Neural progenitor cell (in vitro differentiated cells): ENCODE data around the gene PPM1H.

Experiments
- EZH2 ChIP-seq: fragments of 200-600 bp; sonication (generic); IDR thresholded peaks from 2 replicates; pipeline ENCODE4 v1.6.1; 2017; ENCODE audit warnings: antibody characterized with exemption, mild to moderate bottlenecking, moderate library complexity
- TF ChIP-seq, protein P1 (sequence below): fragments of 200-600 bp; sonication (generic); IDR thresholded peaks from 2 replicates; pipeline ENCODE4 v1.5.1; 2017; ENCODE audit warnings: antibody characterized with exemption, mild to moderate bottlenecking

DNA sequence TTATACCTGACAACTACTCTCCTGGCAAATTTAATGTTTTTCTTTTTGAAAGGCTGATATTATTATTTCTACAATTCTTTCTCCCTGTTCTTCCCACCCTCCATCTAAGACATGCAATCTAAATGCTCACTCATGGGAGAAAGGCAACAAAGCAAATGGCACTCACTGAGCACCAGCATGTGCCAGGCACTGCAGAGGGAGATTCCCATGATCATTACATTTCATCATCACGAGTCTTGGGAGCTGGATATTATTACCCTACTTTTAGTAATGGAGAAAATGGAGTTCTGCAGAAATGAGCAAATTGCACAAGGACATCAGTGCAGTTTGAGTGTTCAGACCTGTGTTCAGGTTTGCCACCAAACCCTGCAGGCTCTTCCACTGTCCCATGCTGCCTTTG is 27.9 kb downstream of the PPM1H start:
- TF ChIP-seq, protein P1, sequence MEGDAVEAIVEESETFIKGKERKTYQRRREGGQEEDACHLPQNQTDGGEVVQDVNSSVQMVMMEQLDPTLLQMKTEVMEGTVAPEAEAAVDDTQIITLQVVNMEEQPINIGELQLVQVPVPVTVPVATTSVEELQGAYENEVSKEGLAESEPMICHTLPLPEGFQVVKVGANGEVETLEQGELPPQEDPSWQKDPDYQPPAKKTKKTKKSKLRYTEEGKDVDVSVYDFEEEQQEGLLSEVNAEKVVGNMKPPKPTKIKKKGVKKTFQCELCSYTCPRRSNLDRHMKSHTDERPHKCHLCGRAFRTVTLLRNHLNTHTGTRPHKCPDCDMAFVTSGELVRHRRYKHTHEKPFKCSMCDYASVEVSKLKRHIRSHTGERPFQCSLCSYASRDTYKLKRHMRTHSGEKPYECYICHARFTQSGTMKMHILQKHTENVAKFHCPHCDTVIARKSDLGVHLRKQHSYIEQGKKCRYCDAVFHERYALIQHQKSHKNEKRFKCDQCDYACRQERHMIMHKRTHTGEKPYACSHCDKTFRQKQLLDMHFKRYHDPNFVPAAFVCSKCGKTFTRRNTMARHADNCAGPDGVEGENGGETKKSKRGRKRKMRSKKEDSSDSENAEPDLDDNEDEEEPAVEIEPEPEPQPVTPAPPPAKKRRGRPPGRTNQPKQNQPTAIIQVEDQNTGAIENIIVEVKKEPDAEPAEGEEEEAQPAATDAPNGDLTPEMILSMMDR: no peak
- no peak for TF ChIP-seq EZH2
